ENCODE results near the gene FGF22.

- no peak for TF ChIP-seq EZH2 (IDR thresholded peaks at IDR 0.05; ENCODE audit: borderline replicate concordance, low read depth, low read length, severe bottlenecking)
- TF ChIP-seq CTCF (IDR thresholded peaks at IDR 0.05; ENCODE audit: borderline replicate concordance, extremely low read depth, low read length, poor library complexity, severe bottlenecking): no peak
These were observed 38.1 kb downstream of the FGF22 start for GRCh38 chr19:677601-678436.
